Hepatocyte (in vitro differentiated cells): Measurements from ENCODE around the gene PTPRM. TPM values are rescaled to one million over a fixed set of nuclear protein-coding genes. Genes with fewer than 3 reads are reported as not detected.

Source experiments
- DNase-seq: peaks from one replicate; pipeline ENCODE4 v3.0.0-alpha.2; 2016; ENCODE audit warnings: low spot score
- H2AFZ ChIP-seq: fragments of 200-600 bp; sonication (generic); 2 replicates; pipeline ENCODE4 v1.6.0; 2016; ENCODE audit warnings: antibody characterized with exemption, mild to moderate bottlenecking
- H3K27ac ChIP-seq: fragments of 200-600 bp; sonication (generic); 2 replicates; pipeline ENCODE4 v1.5.1; 2016; ENCODE audit warnings: mild to moderate bottlenecking
- H3K27me3 ChIP-seq: fragments of 200-600 bp; sonication (generic); 2 replicates; pipeline ENCODE4 v1.6.1; 2016
- H3K36me3 ChIP-seq: fragments of 200-600 bp; sonication (generic); replicated peaks from 2 replicates; pipeline ENCODE4 v1.5.1; 2016; ENCODE audit warnings: low read depth; ENCODE audit not compliant: insufficient read depth
- H3K4me1 ChIP-seq: fragments of 200-600 bp; sonication (generic); 2 replicates; pipeline ENCODE4 v1.5.1; 2016; ENCODE audit warnings: mild to moderate bottlenecking, moderate library complexity; ENCODE audit not compliant: insufficient read depth
- H3K4me2 ChIP-seq: fragments of 200-600 bp; sonication (generic); 2 replicates; pipeline ENCODE4 v1.6.0; 2016
- H3K4me3 ChIP-seq: fragments of 200-600 bp; sonication (generic); 2 replicates; pipeline ENCODE4 v1.5.1; 2016; ENCODE audit warnings: mild to moderate bottlenecking
- H3K79me2 ChIP-seq: fragments of 200-600 bp; sonication (generic); 2 replicates; pipeline ENCODE4 v1.6.0; 2017; ENCODE audit warnings: mild to moderate bottlenecking
- H3K9me2 ChIP-seq: fragments of 200-600 bp; sonication (generic); replicated peaks from 2 replicates; pipeline ENCODE4 v1.6.0; 2017; ENCODE audit warnings: mild to moderate bottlenecking; ENCODE audit not compliant: insufficient read depth
- H3K9me3 ChIP-seq: fragments of 200-600 bp; sonication (generic); 2 replicates; pipeline ENCODE4 v1.5.1; 2016; ENCODE audit warnings: low read depth, mild to moderate bottlenecking
- H4K20me1 ChIP-seq: fragments of 200-600 bp; sonication (generic); 2 replicates; pipeline ENCODE4 v1.6.0; 2016; ENCODE audit warnings: mild to moderate bottlenecking; ENCODE audit not compliant: insufficient read depth, poor library complexity, severe bottlenecking
- CTCF ChIP-seq: fragments of 200-600 bp; sonication (generic); IDR thresholded peaks from 2 replicates; pipeline ENCODE4 v1.5.1; 2016; ENCODE audit warnings: antibody characterized with exemption, mild to moderate bottlenecking; ENCODE audit not compliant: poor library complexity
- EZH2 ChIP-seq: fragments of 200-600 bp; sonication (generic); IDR thresholded peaks from 2 replicates; pipeline ENCODE4 v1.6.1; 2016; ENCODE audit warnings: antibody characterized with exemption, mild to moderate bottlenecking, borderline replicate concordance
- EZH2phosphoT487 ChIP-seq: fragments of 200-600 bp; sonication (generic); IDR thresholded peaks from one replicate; pipeline ENCODE4 v1.6.1; 2018; ENCODE audit warnings: antibody characterized with exemption, mild to moderate bottlenecking, low read depth, moderate library complexity; ENCODE audit not compliant: unreplicated experiment, severe bottlenecking
- WGBS: methylation state at CpG from one replicate; pipeline ENCODE4 v1.1.6; 2016; ENCODE audit warnings: low lambda C conversion rate; ENCODE audit errors: missing lambda C conversion rate; 5-methylcytosine and 5-hydroxymethylcytosine counted together
- polyA plus RNA-seq: library from polyadenylated mRNA; unstranded; fragments of >200 nt; fragmentation: Nextera tagmentation; extraction: Ambion mirVana; gene quantifications from 2 replicates; pipeline ENCODE4 v1.2.1, GENCODE V29; 2016
- total RNA-seq: library from RNA; depleted of rRNA; stranded (reverse); fragments of >200 nt; gene quantifications from 2 replicates; pipeline ENCODE4 v1.2.3, GENCODE V29; 2014

The PTPRM gene
- total and polyA plus RNA-seq, 2 experiments from 2014 or later: 26.1 to 47.4 TPM

- Histone ChIP-seq H3K4me2 (no peak overlapping the region), H3K4me3 (no peak overlapping the region), H3K9me2 (no peaks in the 10 kb centered on the region), H3K4me1 (no peaks in the 10 kb centered on the region), H3K79me2 (no peaks in the 10 kb centered on the region), H4K20me1 (no peaks in the 10 kb centered on the region), H2AFZ (no peak overlapping the region), H3K27me3 (no peaks in the 10 kb centered on the region), H3K9me3 (no peaks in the 10 kb centered on the region), H3K27ac (no peak overlapping the region), H3K36me3 (no peaks in the 10 kb centered on the region)
- no peak for TF ChIP-seq CTCF
- TF ChIP-seq EZH2phosphoT487: no peak
- no peak for TF ChIP-seq EZH2
- 56% methylated on average over 4 of the region's 4 CpGs for WGBS
- DNase-seq: no peak
Observed at GRCh38 chr18:8374676-8375075, 807.6 kb downstream of the PTPRM start.

GRCh38 chr18:8375249-8375648, 808.1 kb downstream of the PTPRM start:
- WGBS: 95% methylated on average over 3 of the region's 3 CpGs
- H3K4me1 ChIP-seq: no peaks in the 10 kb centered on the region
- no peaks in the 10 kb centered on the region for H3K79me2 ChIP-seq

DNA sequence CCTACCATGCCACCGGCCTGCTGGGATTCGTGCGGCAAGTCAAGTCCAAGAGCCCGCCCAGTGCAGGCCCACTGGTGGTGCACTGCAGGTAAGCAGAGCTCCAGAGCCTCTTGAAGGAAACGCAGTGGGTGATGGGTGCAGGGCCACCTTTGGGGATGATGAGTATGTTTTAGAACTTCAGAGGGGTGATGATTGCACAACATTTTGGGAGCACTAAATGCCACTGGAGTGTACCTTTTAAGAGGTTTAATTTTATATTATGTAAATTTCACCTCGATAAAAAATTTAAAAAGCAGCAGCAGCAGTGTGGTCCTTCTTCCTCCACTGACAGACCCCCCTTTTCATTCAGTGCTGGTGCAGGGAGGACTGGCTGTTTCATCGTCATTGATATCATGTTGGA, 809.0 kb downstream of the PTPRM start:
- no peak overlapping the region for H3K4me2 ChIP-seq

More at GRCh38 chr18:8375249-8375648, 808.1 kb downstream of the PTPRM start:
- Histone ChIP-seq H3K4me3 (no peak overlapping the region), H3K36me3 (no peaks in the 10 kb centered on the region), H3K9me2 (no peaks in the 10 kb centered on the region), H3K27me3 (no peaks in the 10 kb centered on the region), H4K20me1 (no peaks in the 10 kb centered on the region), H3K4me2 (no peak overlapping the region), H3K27ac (no peak overlapping the region), H3K9me3 (no peaks in the 10 kb centered on the region), H2AFZ (no peak overlapping the region)
- TF ChIP-seq EZH2 (no peak), EZH2phosphoT487 (no peak), CTCF (no peak)
- DNase-seq: no peak

More for the DNA sequence above, 809.0 kb downstream of the PTPRM start:
- no peaks in the 10 kb centered on the region for H3K4me1 ChIP-seq
- no peaks in the 10 kb centered on the region for H3K27me3 ChIP-seq
- H3K9me2 ChIP-seq: no peaks in the 10 kb centered on the region
- H3K27ac ChIP-seq: no peak overlapping the region
- TF ChIP-seq EZH2: no peak
- no peak for TF ChIP-seq EZH2phosphoT487
- no peak for TF ChIP-seq CTCF
- H3K4me3 ChIP-seq: no peak overlapping the region
- DNase-seq: no peak
- H3K9me3 ChIP-seq: no peaks in the 10 kb centered on the region
- 97% methylated on average over 7 of the region's 7 CpGs for WGBS
- no peaks in the 10 kb centered on the region for H3K36me3 ChIP-seq
- H3K79me2 ChIP-seq: no peaks in the 10 kb centered on the region
- H2AFZ ChIP-seq: no peak overlapping the region
- no peaks in the 10 kb centered on the region for H4K20me1 ChIP-seq
